Amniotic stem cell (primary cell): Measurements from ENCODE around the gene LONRF3.
"Not testable (repeated sequence)": the region's sequence is repeated elsewhere in the genome, so short reads cannot be mapped to it uniquely, and the experiment has no call there.

Source experiments
- DNase-seq: peaks from one replicate; lab custom pipeline; 2025; lab: John Stamatoyannopoulos, UW

The LONRF3 gene

GRCh38 chrX:118988911-118989310, 14.5 kb downstream of the LONRF3 start:
- DNase-seq = no peak

GRCh38 chrX:118989886-118990285, 15.5 kb downstream of the LONRF3 start:
- DNase-seq = no peak

- DNase-seq = no peak
These were observed 16.3 kb downstream of the LONRF3 start for GRCh38 chrX:118990512-118991227.

GRCh38 chrX:118992441-118993121, 18.2 kb downstream of the LONRF3 start:
- not testable (repeated sequence) for DNase-seq

- DNase-seq = no peak
These were observed 29.0 kb downstream of the LONRF3 start for GRCh38 chrX:119003462-119003861.

GRCh38 chrX:119004920-119005524, 30.6 kb downstream of the LONRF3 start:
- DNase-seq = peak; percentile 7

GRCh38 chrX:119007189-119007770, 32.9 kb downstream of the LONRF3 start:
- no peak for DNase-seq

GRCh38 chrX:119008110-119008744, 33.8 kb downstream of the LONRF3 start:
- DNase-seq = peak; percentile 5

- no peak for DNase-seq
These were observed 34.7 kb downstream of the LONRF3 start for GRCh38 chrX:119009071-119009470.

- DNase-seq = no peak
These were observed 36.1 kb downstream of the LONRF3 start for GRCh38 chrX:119010491-119010890.

GRCh38 chrX:119013164-119013563, 38.7 kb downstream of the LONRF3 start:
- no peak for DNase-seq

- peak; percentile 19 for DNase-seq
These were observed 41.2 kb downstream of the LONRF3 start for GRCh38 chrX:119015407-119016237.

- no peak for DNase-seq
These were observed 42.7 kb downstream of the LONRF3 start for GRCh38 chrX:119017077-119017476.

GRCh38 chrX:119025900-119026299, 51.5 kb downstream of the LONRF3 start:
- DNase-seq = no peak

GRCh38 chrX:119026344-119026743, 51.9 kb downstream of the LONRF3 start:
- not testable (repeated sequence) for DNase-seq

GRCh38 chrX:119027960-119028732, 53.7 kb downstream of the LONRF3 start:
- DNase-seq = not testable (repeated sequence)

- DNase-seq = no peak
These were observed 54.4 kb downstream of the LONRF3 start for GRCh38 chrX:119028733-119029330.

GRCh38 chrX:119029656-119030055, 55.2 kb downstream of the LONRF3 start:
- DNase-seq = not testable (repeated sequence)

- DNase-seq = no peak
These were observed 56.6 kb downstream of the LONRF3 start for GRCh38 chrX:119030990-119031389.
